Mesothelial cell of epicardium (in vitro differentiated cells): ENCODE measurements around the gene INPP4B. TPM values are rescaled to one million over a fixed set of nuclear protein-coding genes. Genes with fewer than 3 reads are reported as not detected.

Experiments used
- DNase-seq, 2 experiments: peaks; one replicate each; pipeline ENCODE4 v3.0.0; 2021; ENCODE audit warnings: low spot score in 2 of 2; ENCODE audit not compliant: unreplicated experiment in 2 of 2
- H3K27ac Mint-ChIP-seq: 2 replicates; pipeline ENCODE4 v1.8.0; 2021; ENCODE audit warnings: mixed read lengths
- H3K27me3 Mint-ChIP-seq: 2 replicates; pipeline ENCODE4 v1.8.0; 2021; ENCODE audit warnings: low read depth, mixed read lengths
- H3K36me3 Mint-ChIP-seq: 2 replicates; pipeline ENCODE4 v1.8.0; 2021; ENCODE audit warnings: mixed read lengths
- H3K4me1 Mint-ChIP-seq: 2 replicates; pipeline ENCODE4 v1.8.0; 2021; ENCODE audit warnings: mixed read lengths
- H3K4me3 Mint-ChIP-seq: 2 replicates; pipeline ENCODE4 v1.8.0; 2021; ENCODE audit warnings: mild to moderate bottlenecking, moderate library complexity, mixed read lengths
- H3K9me3 Mint-ChIP-seq: 2 replicates; pipeline ENCODE4 v1.8.0; 2021; ENCODE audit warnings: mixed read lengths
- CTCF ChIP-seq: fragments of 200-600 bp; sonication (generic); IDR thresholded peaks from one replicate; pipeline ENCODE4 v1.5.0; 2021; ENCODE audit warnings: antibody characterized with exemption; ENCODE audit not compliant: unreplicated experiment
- total RNA-seq: library from RNA; stranded (reverse); gene quantifications from 3 replicates; pipeline ENCODE4 v1.2.1, GENCODE V29; 2021

INPP4B gene
- 26.1 to 35.4 TPM (median 27.9 TPM) in 3 replicates for total RNA-seq

- peak; percentile 41 to 71 for DNase-seq
- TF ChIP-seq CTCF, result no peak
- H3K27ac Mint-ChIP-seq, result peak within 1 kb of the TSS; percentile 83
- no peaks in the 10 kb centered on the region for H3K9me3 Mint-ChIP-seq
- H3K27me3 Mint-ChIP-seq, result peaks cover 22% of the 10 kb centered on the region
- H3K36me3 Mint-ChIP-seq, result no peaks in the 10 kb centered on the region
- H3K4me3 Mint-ChIP-seq, result peak within 1 kb of the TSS; percentile 97
- peaks cover 22% of the 10 kb centered on the region for H3K4me1 Mint-ChIP-seq
Measured at GRCh38 chr4:142846108-142846728, at the start of gene INPP4B. Gene INPP4B, minus strand, starts transcription at chr4:142846301.

- H3K27ac Mint-ChIP-seq, result no peak overlapping the region
- TF ChIP-seq CTCF, result no peak
- peaks cover 60% of the 10 kb centered on the region for H3K9me3 Mint-ChIP-seq
- H3K4me1 Mint-ChIP-seq, result no peaks in the 10 kb centered on the region
- no peak for DNase-seq
- H3K27me3 Mint-ChIP-seq, result no peaks in the 10 kb centered on the region
- H3K36me3 Mint-ChIP-seq, result peaks cover 3% of the 10 kb centered on the region
- H3K4me3 Mint-ChIP-seq, result no peak overlapping the region
Measured at GRCh38 chr4:142893012-142893411, 46.9 kb upstream of the INPP4B start.

GRCh38 chr4:142886566-142886965 is 40.5 kb upstream of the INPP4B start:
- Mint-ChIP-seq H3K36me3 (no peaks in the 10 kb centered on the region), H3K4me1 (peaks cover 2% of the 10 kb centered on the region), H3K4me3 (no peak overlapping the region), H3K27me3 (no peaks in the 10 kb centered on the region), H3K9me3 (peaks cover 4% of the 10 kb centered on the region), H3K27ac (no peak overlapping the region)
- TF ChIP-seq CTCF, result no peak
- DNase-seq, result no peak

GRCh38 chr4:142883040-142883832 is 37.1 kb upstream of the INPP4B start:
- DNase-seq, result no peak
- H3K36me3 Mint-ChIP-seq, result no peaks in the 10 kb centered on the region
- TF ChIP-seq CTCF, result no peak

DNA sequence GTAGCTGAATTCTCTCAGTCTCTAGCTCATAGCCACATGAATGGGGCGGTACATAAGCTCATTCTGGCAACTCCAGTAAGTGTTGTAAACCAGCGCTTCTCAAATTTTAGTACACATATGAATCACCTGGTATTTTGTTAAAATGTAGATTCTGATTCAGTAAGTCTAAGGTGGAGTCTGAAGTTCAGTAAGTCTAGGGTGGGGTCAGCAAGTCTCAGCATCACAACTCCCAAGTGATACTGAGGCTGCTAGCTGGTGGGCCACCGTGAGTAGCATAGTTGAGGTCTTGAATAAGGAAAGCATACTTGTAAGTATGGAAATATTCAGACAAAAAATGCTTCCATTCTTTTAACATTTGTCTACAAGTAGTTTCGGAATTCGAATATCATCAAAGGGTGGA is 36.1 kb upstream of the INPP4B start:
- DNase-seq, result no peak
- no peak for TF ChIP-seq CTCF
- H3K36me3 Mint-ChIP-seq, result no peaks in the 10 kb centered on the region
- H3K4me3 Mint-ChIP-seq, result no peak overlapping the region
- peaks cover 2% of the 10 kb centered on the region for H3K4me1 Mint-ChIP-seq
- H3K9me3 Mint-ChIP-seq, result peaks cover 8% of the 10 kb centered on the region
- no peak overlapping the region for H3K27ac Mint-ChIP-seq
- H3K27me3 Mint-ChIP-seq, result no peaks in the 10 kb centered on the region

More at GRCh38 chr4:142883040-142883832, 37.1 kb upstream of the INPP4B start:
- peaks cover 1% of the 10 kb centered on the region for H3K9me3 Mint-ChIP-seq
- H3K27me3 Mint-ChIP-seq, result no peaks in the 10 kb centered on the region
- peaks cover 2% of the 10 kb centered on the region for H3K4me1 Mint-ChIP-seq
- no peak overlapping the region for H3K27ac Mint-ChIP-seq
- no peak overlapping the region for H3K4me3 Mint-ChIP-seq
